Liver (tissue), 9 donors: Measurements from ENCODE around the gene HDAC9. TPM values are rescaled to one million over a fixed set of nuclear protein-coding genes. Genes with fewer than 3 reads are reported as not detected.

Source experiments
- DNase-seq: peaks from one replicate; pipeline ENCODE4 v3.0.0-alpha.2; 2017; ENCODE audit warnings: low spot score
- H3K27ac ChIP-seq, 2 donors: one replicate each; pipeline ENCODE4 v1.7.0; 2013; ENCODE audit warnings: inconsistent platforms in 2 of 2, low read length in 2 of 2, control low read depth in 1 of 2, low read depth in 1 of 2, mild to moderate bottlenecking in 1 of 2
- H3K27me3 ChIP-seq, 4 donors: one replicate each; pipeline versions ENCODE4 v1.6.1 to v1.7.0; 2013; ENCODE audit warnings: low read length in 3 of 4, inconsistent platforms in 1 of 4, mild to moderate bottlenecking in 1 of 4, moderate library complexity in 1 of 4; ENCODE audit not compliant: control insufficient read depth in 4 of 4, insufficient read depth in 4 of 4
- H3K36me3 ChIP-seq, 4 donors: one replicate each; pipeline versions ENCODE4 v1.6.1 to v1.7.0; 2013; ENCODE audit warnings: low read length in 3 of 4, mild to moderate bottlenecking in 3 of 4, low read depth in 1 of 4, moderate library complexity in 1 of 4; ENCODE audit not compliant: control insufficient read depth in 4 of 4, insufficient read depth in 3 of 4
- H3K4me1 ChIP-seq, 4 donors: one replicate each; pipeline versions ENCODE4 v1.6.1 to v1.7.0; 2013; ENCODE audit warnings: low read length in 3 of 4, mild to moderate bottlenecking in 3 of 4, moderate library complexity in 1 of 4; ENCODE audit not compliant: control insufficient read depth in 4 of 4, insufficient read depth in 4 of 4
- H3K4me3 ChIP-seq, 3 donors: one replicate each; pipeline versions ENCODE4 v1.6.1 to v1.7.0; 2013; ENCODE audit warnings: low read length in 3 of 3, control low read depth in 1 of 3, low read depth in 1 of 3, mild to moderate bottlenecking in 1 of 3
- H3K9ac ChIP-seq, 2 donors: one replicate each; pipeline ENCODE4 v1.7.0; 2013; ENCODE audit warnings: low read length in 2 of 2, mild to moderate bottlenecking in 2 of 2, moderate library complexity in 2 of 2, control low read depth in 1 of 2, low read depth in 1 of 2
- H3K9me3 ChIP-seq, 4 donors: one replicate each; pipeline versions ENCODE4 v1.6.1 to v1.7.0; 2013; ENCODE audit warnings: low read length in 3 of 4; ENCODE audit not compliant: control insufficient read depth in 4 of 4
- EGR1 ChIP-seq, 2 donors: IDR thresholded peaks; 2 replicates each; pipeline ENCODE4 v1.6.1; 2016 to 2018; ENCODE audit warnings: antibody characterized with exemption in 2 of 2, low read depth in 2 of 2
- FOXA1 ChIP-seq: IDR thresholded peaks from 2 replicates; pipeline ENCODE4 v1.6.1; 2016; ENCODE audit warnings: antibody characterized with exemption
- FOXA2 ChIP-seq: IDR thresholded peaks from 2 replicates; pipeline ENCODE4 v1.6.1; 2016; ENCODE audit warnings: antibody characterized with exemption
- GABPA ChIP-seq, 2 donors: IDR thresholded peaks in 1 of 2; conservative IDR thresholded peaks in 1 of 2; 2 replicates each; pipeline ENCODE4 v1.6.1; 2016; ENCODE audit warnings: antibody characterized with exemption in 2 of 2, mild to moderate bottlenecking in 1 of 2, moderate library complexity in 1 of 2
- HNF4A ChIP-seq, 2 donors: conservative IDR thresholded peaks; 2 replicates each; pipeline ENCODE4 v1.6.1; 2016; ENCODE audit warnings: antibody characterized with exemption in 2 of 2, mild to moderate bottlenecking in 2 of 2
- HNF4G ChIP-seq: IDR thresholded peaks from 2 replicates; pipeline ENCODE4 v1.6.1; 2016; ENCODE audit warnings: antibody characterized with exemption
- NR2F2 ChIP-seq: IDR thresholded peaks from 2 replicates; pipeline ENCODE4 v1.6.1; 2016; ENCODE audit warnings: antibody characterized with exemption
- RAD21 ChIP-seq, 2 donors: IDR thresholded peaks; 2 replicates each; pipeline ENCODE4 v1.6.1; 2016; ENCODE audit warnings: antibody characterized with exemption in 2 of 2, mild to moderate bottlenecking in 2 of 2
- RXRA ChIP-seq, 2 donors: IDR thresholded peaks; 2 replicates each; pipeline ENCODE4 v1.6.1; 2017 to 2018; ENCODE audit warnings: antibody characterized with exemption in 2 of 2, mild to moderate bottlenecking in 1 of 2
- SP1 ChIP-seq: IDR thresholded peaks from 2 replicates; pipeline ENCODE4 v1.6.1; 2018; ENCODE audit warnings: antibody characterized with exemption, mild to moderate bottlenecking
- TAF1 ChIP-seq: conservative IDR thresholded peaks from 2 replicates; pipeline ENCODE4 v1.6.1; 2016; ENCODE audit warnings: antibody characterized with exemption, mild to moderate bottlenecking
- YY1 ChIP-seq: IDR thresholded peaks from 2 replicates; pipeline ENCODE4 v1.6.1; 2016; ENCODE audit warnings: antibody characterized with exemption, mild to moderate bottlenecking
- WGBS: extraction: QIAGEN DNeasy Blood & Tissue Kit; methylation state at CpG from one replicate; pipeline ENCODE4 v1.1.7; 2013; 5-methylcytosine and 5-hydroxymethylcytosine counted together
- polyA plus RNA-seq, 2 donors: library from polyadenylated mRNA; stranded (reverse) in 1 of 2; unstranded in 1 of 2; fragments of 200-250 nt in 1 of 2; fragments of >200 nt in 1 of 2; fragmentation: Nextera tagmentation in 1 of 2; extraction: Ambion mirVana in 1 of 2; gene quantifications; one replicate each; pipeline versions ENCODE4 v1.2.1 to v1.2.3, GENCODE V29; 2013 to 2015
- total RNA-seq, 2 donors: library from RNA; depleted of rRNA; stranded (reverse); fragments of >200 nt; gene quantifications; one replicate each; pipeline ENCODE4 v1.2.3, GENCODE V29; 2014
- TF ChIP-seq, protein P1 (sequence below): IDR thresholded peaks from 2 replicates; pipeline ENCODE4 v1.6.1; 2016; ENCODE audit warnings: antibody characterized with exemption
- TF ChIP-seq, protein P2 (sequence below): fragments of 150-350 bp; IDR thresholded peaks from 2 replicates; pipeline ENCODE4 v1.5.1; 2017; ENCODE audit warnings: improper control_type of control experiment, low read depth, low read length; ENCODE audit not compliant: missing input control
- TF ChIP-seq, protein P3 (sequence below): IDR thresholded peaks from 2 replicates; pipeline ENCODE4 v1.6.1; 2016; ENCODE audit warnings: antibody characterized with exemption
- TF ChIP-seq, protein P4 (sequence below): IDR thresholded peaks from 2 replicates; pipeline ENCODE4 v1.6.1; 2016; ENCODE audit warnings: antibody characterized with exemption
- TF ChIP-seq, protein P5 (sequence below): IDR thresholded peaks from 2 replicates; pipeline ENCODE4 v1.6.1; 2016; ENCODE audit warnings: antibody characterized with exemption, mild to moderate bottlenecking
- donor health status: healthy.
- donor health status: healthy.
- donor health status: healthy.
- donor health status: healthy.
- donor health status: healthy.

Gene HDAC9
- total and polyA plus RNA-seq, 4 donors = 1.0 to 10.1 (median 2.3) TPM

- Histone ChIP-seq H3K36me3 (no peaks in the 10 kb centered on the region), H3K9me3 (no peaks in the 10 kb centered on the region), H3K4me1 (peaks cover 0 to 9% (median 6%) of the 10 kb centered on the region in 4 donors), H3K4me3 (no peak overlapping the region), H3K27ac (no peak overlapping the region), H3K27me3 (no peaks in the 10 kb centered on the region), H3K9ac (no peak overlapping the region)
- TF ChIP-seq EGR1 (IDR thresholded peaks at IDR 0.05; ENCODE audit: low read depth in 2 of 2) = no peak
- TF ChIP-seq RXRA (IDR thresholded peaks at IDR 0.05) = no peak
- no peak for TF ChIP-seq NR2F2
- TF ChIP-seq, protein P1, sequence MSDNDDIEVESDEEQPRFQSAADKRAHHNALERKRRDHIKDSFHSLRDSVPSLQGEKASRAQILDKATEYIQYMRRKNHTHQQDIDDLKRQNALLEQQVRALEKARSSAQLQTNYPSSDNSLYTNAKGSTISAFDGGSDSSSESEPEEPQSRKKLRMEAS = no peak
- 62% methylated on average over 4 of the region's 4 CpGs for WGBS
- no peak for DNase-seq
These were observed 7.7 kb downstream of the HDAC9 start for GRCh38 chr7:18503126-18503866.

- H3K4me1 ChIP-seq = no peaks in the 10 kb centered on the region
- H3K9ac ChIP-seq = no peak overlapping the region
- TF ChIP-seq FOXA1 = no peak
- TF ChIP-seq NR2F2 = no peak
- no peak for TF ChIP-seq GABPA (IDR thresholded peaks at IDR 0.05 in 1 of 2, conservative IDR thresholded peaks at IDR 0.05 in 1 of 2)
- TF ChIP-seq RAD21 (IDR thresholded peaks at IDR 0.05) = no peak
- TF ChIP-seq, protein P2, sequence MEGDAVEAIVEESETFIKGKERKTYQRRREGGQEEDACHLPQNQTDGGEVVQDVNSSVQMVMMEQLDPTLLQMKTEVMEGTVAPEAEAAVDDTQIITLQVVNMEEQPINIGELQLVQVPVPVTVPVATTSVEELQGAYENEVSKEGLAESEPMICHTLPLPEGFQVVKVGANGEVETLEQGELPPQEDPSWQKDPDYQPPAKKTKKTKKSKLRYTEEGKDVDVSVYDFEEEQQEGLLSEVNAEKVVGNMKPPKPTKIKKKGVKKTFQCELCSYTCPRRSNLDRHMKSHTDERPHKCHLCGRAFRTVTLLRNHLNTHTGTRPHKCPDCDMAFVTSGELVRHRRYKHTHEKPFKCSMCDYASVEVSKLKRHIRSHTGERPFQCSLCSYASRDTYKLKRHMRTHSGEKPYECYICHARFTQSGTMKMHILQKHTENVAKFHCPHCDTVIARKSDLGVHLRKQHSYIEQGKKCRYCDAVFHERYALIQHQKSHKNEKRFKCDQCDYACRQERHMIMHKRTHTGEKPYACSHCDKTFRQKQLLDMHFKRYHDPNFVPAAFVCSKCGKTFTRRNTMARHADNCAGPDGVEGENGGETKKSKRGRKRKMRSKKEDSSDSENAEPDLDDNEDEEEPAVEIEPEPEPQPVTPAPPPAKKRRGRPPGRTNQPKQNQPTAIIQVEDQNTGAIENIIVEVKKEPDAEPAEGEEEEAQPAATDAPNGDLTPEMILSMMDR = no peak
- TF ChIP-seq, protein P3, sequence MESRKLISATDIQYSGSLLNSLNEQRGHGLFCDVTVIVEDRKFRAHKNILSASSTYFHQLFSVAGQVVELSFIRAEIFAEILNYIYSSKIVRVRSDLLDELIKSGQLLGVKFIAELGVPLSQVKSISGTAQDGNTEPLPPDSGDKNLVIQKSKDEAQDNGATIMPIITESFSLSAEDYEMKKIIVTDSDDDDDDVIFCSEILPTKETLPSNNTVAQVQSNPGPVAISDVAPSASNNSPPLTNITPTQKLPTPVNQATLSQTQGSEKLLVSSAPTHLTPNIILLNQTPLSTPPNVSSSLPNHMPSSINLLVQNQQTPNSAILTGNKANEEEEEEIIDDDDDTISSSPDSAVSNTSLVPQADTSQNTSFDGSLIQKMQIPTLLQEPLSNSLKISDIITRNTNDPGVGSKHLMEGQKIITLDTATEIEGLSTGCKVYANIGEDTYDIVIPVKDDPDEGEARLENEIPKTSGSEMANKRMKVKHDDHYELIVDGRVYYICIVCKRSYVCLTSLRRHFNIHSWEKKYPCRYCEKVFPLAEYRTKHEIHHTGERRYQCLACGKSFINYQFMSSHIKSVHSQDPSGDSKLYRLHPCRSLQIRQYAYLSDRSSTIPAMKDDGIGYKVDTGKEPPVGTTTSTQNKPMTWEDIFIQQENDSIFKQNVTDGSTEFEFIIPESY = no peak
- TF ChIP-seq SP1 = no peak
- TF ChIP-seq TAF1 = no peak
- no peak for TF ChIP-seq FOXA2
- TF ChIP-seq EGR1 (IDR thresholded peaks at IDR 0.05; ENCODE audit: low read depth in 2 of 2) = no peak
- TF ChIP-seq, protein P4, sequence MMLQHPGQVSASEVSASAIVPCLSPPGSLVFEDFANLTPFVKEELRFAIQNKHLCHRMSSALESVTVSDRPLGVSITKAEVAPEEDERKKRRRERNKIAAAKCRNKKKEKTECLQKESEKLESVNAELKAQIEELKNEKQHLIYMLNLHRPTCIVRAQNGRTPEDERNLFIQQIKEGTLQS = no peak
- TF ChIP-seq RXRA (IDR thresholded peaks at IDR 0.05) = no peak
- TF ChIP-seq YY1 = no peak
- TF ChIP-seq, protein P5, sequence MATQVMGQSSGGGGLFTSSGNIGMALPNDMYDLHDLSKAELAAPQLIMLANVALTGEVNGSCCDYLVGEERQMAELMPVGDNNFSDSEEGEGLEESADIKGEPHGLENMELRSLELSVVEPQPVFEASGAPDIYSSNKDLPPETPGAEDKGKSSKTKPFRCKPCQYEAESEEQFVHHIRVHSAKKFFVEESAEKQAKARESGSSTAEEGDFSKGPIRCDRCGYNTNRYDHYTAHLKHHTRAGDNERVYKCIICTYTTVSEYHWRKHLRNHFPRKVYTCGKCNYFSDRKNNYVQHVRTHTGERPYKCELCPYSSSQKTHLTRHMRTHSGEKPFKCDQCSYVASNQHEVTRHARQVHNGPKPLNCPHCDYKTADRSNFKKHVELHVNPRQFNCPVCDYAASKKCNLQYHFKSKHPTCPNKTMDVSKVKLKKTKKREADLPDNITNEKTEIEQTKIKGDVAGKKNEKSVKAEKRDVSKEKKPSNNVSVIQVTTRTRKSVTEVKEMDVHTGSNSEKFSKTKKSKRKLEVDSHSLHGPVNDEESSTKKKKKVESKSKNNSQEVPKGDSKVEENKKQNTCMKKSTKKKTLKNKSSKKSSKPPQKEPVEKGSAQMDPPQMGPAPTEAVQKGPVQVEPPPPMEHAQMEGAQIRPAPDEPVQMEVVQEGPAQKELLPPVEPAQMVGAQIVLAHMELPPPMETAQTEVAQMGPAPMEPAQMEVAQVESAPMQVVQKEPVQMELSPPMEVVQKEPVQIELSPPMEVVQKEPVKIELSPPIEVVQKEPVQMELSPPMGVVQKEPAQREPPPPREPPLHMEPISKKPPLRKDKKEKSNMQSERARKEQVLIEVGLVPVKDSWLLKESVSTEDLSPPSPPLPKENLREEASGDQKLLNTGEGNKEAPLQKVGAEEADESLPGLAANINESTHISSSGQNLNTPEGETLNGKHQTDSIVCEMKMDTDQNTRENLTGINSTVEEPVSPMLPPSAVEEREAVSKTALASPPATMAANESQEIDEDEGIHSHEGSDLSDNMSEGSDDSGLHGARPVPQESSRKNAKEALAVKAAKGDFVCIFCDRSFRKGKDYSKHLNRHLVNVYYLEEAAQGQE = no peak
- TF ChIP-seq, protein P1 = no peak
- no peak for TF ChIP-seq HNF4A (conservative IDR thresholded peaks at IDR 0.05)
- no peak for TF ChIP-seq HNF4G
These were observed 9.4 kb downstream of the HDAC9 start for GRCh38 chr7:18504965-18505364.

More at GRCh38 chr7:18504965-18505364, 9.4 kb downstream of the HDAC9 start:
- Histone ChIP-seq H3K9me3 (no peaks in the 10 kb centered on the region), H3K27me3 (no peaks in the 10 kb centered on the region), H3K4me3 (no peak overlapping the region), H3K27ac (no peak overlapping the region), H3K36me3 (no peaks in the 10 kb centered on the region)
- no peak for DNase-seq
- 81% methylated on average over 3 of the region's 3 CpGs for WGBS
